ENCODE data around the gene SPSB3. TPM values are rescaled to one million over a fixed set of nuclear protein-coding genes. Genes with fewer than 3 reads are reported as not detected.

Gene SPSB3
- total RNA-seq, 1 experiment from 2014 or later = 21.1 TPM

GRCh38 chr16:1788708-1789100, 6.3 kb upstream of the SPSB3 start:
- H3K4me3 ChIP-seq = no peak overlapping the region
- no peaks in the 10 kb centered on the region for H3K9me3 ChIP-seq (replicated peaks)
- peaks cover 7% of the 10 kb centered on the region; the same call in 1 of the 2 replicates for H3K4me1 ChIP-seq (replicated peaks)
- H3K27ac ChIP-seq = no peak overlapping the region
- DNase-seq (ENCODE audit: low read depth in 1 of 2, low spot score in 2 of 2) = no peak
- no peaks in the 10 kb centered on the region for H3K27me3 ChIP-seq (replicated peaks)
- H3K36me3 ChIP-seq = peaks cover 70% of the 10 kb centered on the region

- H3K36me3 ChIP-seq = peaks cover 70% of the 10 kb centered on the region
- H3K4me3 ChIP-seq = no peak overlapping the region
- H3K9me3 ChIP-seq (replicated peaks) = no peaks in the 10 kb centered on the region
Measured at GRCh38 chr16:1788095-1788707, 5.8 kb upstream of the SPSB3 start.

GRCh38 chr16:1787322-1788094, 5.1 kb upstream of the SPSB3 start:
- Histone ChIP-seq H3K27ac (no peak overlapping the region), H3K36me3 (peaks cover 72% of the 10 kb centered on the region), H3K4me3 (no peak overlapping the region), H3K27me3 (replicated peaks) (no peaks in the 10 kb centered on the region), H3K9me3 (replicated peaks) (no peaks in the 10 kb centered on the region), H3K4me1 (replicated peaks) (peaks cover 7% of the 10 kb centered on the region)
- no peak for DNase-seq (ENCODE audit: low read depth in 1 of 2, low spot score in 2 of 2)

More at GRCh38 chr16:1788095-1788707, 5.8 kb upstream of the SPSB3 start:
- DNase-seq (ENCODE audit: low read depth in 1 of 2, low spot score in 2 of 2) = no peak
- Histone ChIP-seq H3K27ac (no peak overlapping the region), H3K4me1 (replicated peaks) (peaks cover 7% of the 10 kb centered on the region), H3K27me3 (replicated peaks) (no peaks in the 10 kb centered on the region)

- Histone ChIP-seq H3K27me3 (replicated peaks) (no peaks in the 10 kb centered on the region), H3K4me1 (replicated peaks) (peaks cover 8% of the 10 kb centered on the region), H3K9me3 (replicated peaks) (no peaks in the 10 kb centered on the region), H3K27ac (no peak overlapping the region), H3K36me3 (peaks cover 72% of the 10 kb centered on the region), H3K4me3 (no peak overlapping the region)
- no peak for DNase-seq (ENCODE audit: low read depth in 1 of 2, low spot score in 2 of 2)
Measured at GRCh38 chr16:1787056-1787321, 4.6 kb upstream of the SPSB3 start.

GRCh38 chr16:1786242-1787055, 4.1 kb upstream of the SPSB3 start:
- Histone ChIP-seq H3K27ac (no peak overlapping the region), H3K4me1 (replicated peaks) (peaks cover 14% of the 10 kb centered on the region), H3K27me3 (replicated peaks) (no peaks in the 10 kb centered on the region), H3K4me3 (no peak overlapping the region), H3K36me3 (peaks cover 74% of the 10 kb centered on the region), H3K9me3 (replicated peaks) (no peaks in the 10 kb centered on the region)
- DNase-seq (ENCODE audit: low read depth in 1 of 2, low spot score in 2 of 2) = no peak

- Histone ChIP-seq H3K36me3 (peaks cover 69% of the 10 kb centered on the region), H3K27me3 (replicated peaks) (no peaks in the 10 kb centered on the region), H3K4me3 (no peak overlapping the region), H3K27ac (no peak overlapping the region), H3K4me1 (replicated peaks) (peaks cover 17% of the 10 kb centered on the region), H3K9me3 (replicated peaks) (no peaks in the 10 kb centered on the region)
- no peak for DNase-seq (ENCODE audit: low read depth in 1 of 2, low spot score in 2 of 2)
Measured at GRCh38 chr16:1785846-1786170, 3.4 kb upstream of the SPSB3 start.

GRCh38 chr16:1784977-1785845, 2.8 kb upstream of the SPSB3 start:
- H3K36me3 ChIP-seq = peaks cover 64% of the 10 kb centered on the region
- H3K27ac ChIP-seq = no peak overlapping the region
- no peak for DNase-seq (ENCODE audit: low read depth in 1 of 2, low spot score in 2 of 2)
- H3K27me3 ChIP-seq (replicated peaks) = no peaks in the 10 kb centered on the region
- H3K4me3 ChIP-seq = no peak overlapping the region
- peaks cover 17% of the 10 kb centered on the region for H3K4me1 ChIP-seq (replicated peaks)
- no peaks in the 10 kb centered on the region for H3K9me3 ChIP-seq (replicated peaks)

GRCh38 chr16:1781758-1782407, 488 bp downstream of the SPSB3 start:
- Histone ChIP-seq H3K27ac (no peak overlapping the region), H3K4me1 (replicated peaks) (peaks cover 17% of the 10 kb centered on the region), H3K36me3 (peaks cover 62% of the 10 kb centered on the region), H3K9me3 (replicated peaks) (no peaks in the 10 kb centered on the region), H3K4me3 (peak overlapping the region; percentile 98), H3K27me3 (replicated peaks) (no peaks in the 10 kb centered on the region)
- DNase-seq (ENCODE audit: low read depth in 1 of 2, low spot score in 2 of 2) = peak in 1 of 2 experiments; percentile 33

GRCh38 chr16:1781254-1781653, 1.1 kb downstream of the SPSB3 start:
- no peaks in the 10 kb centered on the region for H3K27me3 ChIP-seq (replicated peaks)

GRCh38 chr16:1780677-1781072, 1.7 kb downstream of the SPSB3 start:
- no peak for DNase-seq (ENCODE audit: low read depth in 1 of 2, low spot score in 2 of 2)
- H3K36me3 ChIP-seq = peaks cover 60% of the 10 kb centered on the region
- H3K4me3 ChIP-seq = no peak overlapping the region
- H3K27me3 ChIP-seq (replicated peaks) = no peaks in the 10 kb centered on the region
- H3K4me1 ChIP-seq (replicated peaks) = peaks cover 17% of the 10 kb centered on the region
- H3K27ac ChIP-seq = no peak overlapping the region
- no peaks in the 10 kb centered on the region for H3K9me3 ChIP-seq (replicated peaks)

More at GRCh38 chr16:1781254-1781653, 1.1 kb downstream of the SPSB3 start:
- peak overlapping the region; percentile 98 for H3K4me3 ChIP-seq
- H3K4me1 ChIP-seq (replicated peaks) = peaks cover 17% of the 10 kb centered on the region
- DNase-seq (ENCODE audit: low read depth in 1 of 2, low spot score in 2 of 2) = no peak
- H3K27ac ChIP-seq = no peak overlapping the region
- H3K9me3 ChIP-seq (replicated peaks) = no peaks in the 10 kb centered on the region
- H3K36me3 ChIP-seq = peaks cover 61% of the 10 kb centered on the region

GRCh38 chr16:1779741-1780676, 2.4 kb downstream of the SPSB3 start:
- peaks cover 62% of the 10 kb centered on the region for H3K36me3 ChIP-seq

GRCh38 chr16:1779234-1779701, 3.1 kb downstream of the SPSB3 start:
- Histone ChIP-seq H3K4me3 (no peak overlapping the region), H3K4me1 (replicated peaks) (peaks cover 19% of the 10 kb centered on the region), H3K27ac (no peak overlapping the region), H3K9me3 (replicated peaks) (no peaks in the 10 kb centered on the region), H3K36me3 (peaks cover 66% of the 10 kb centered on the region), H3K27me3 (replicated peaks) (no peaks in the 10 kb centered on the region)
- DNase-seq (ENCODE audit: low read depth in 1 of 2, low spot score in 2 of 2) = no peak

More at GRCh38 chr16:1779741-1780676, 2.4 kb downstream of the SPSB3 start:
- Histone ChIP-seq H3K27me3 (replicated peaks) (no peaks in the 10 kb centered on the region), H3K4me3 (no peak overlapping the region), H3K9me3 (replicated peaks) (no peaks in the 10 kb centered on the region), H3K27ac (no peak overlapping the region), H3K4me1 (replicated peaks) (peaks cover 17% of the 10 kb centered on the region)
- no peak for DNase-seq (ENCODE audit: low read depth in 1 of 2, low spot score in 2 of 2)

All from SJSA1 (cell line).